Mesenchymal stem cell (in vitro differentiated cells and primary cell): ENCODE results near the gene CASQ2.

Experiments used
- DNase-seq: peaks from one replicate; pipeline ENCODE4 v3.0.0-alpha.2; 2013
- H2AFZ ChIP-seq: one replicate; pipeline ENCODE4 v1.6.1; 2013; ENCODE audit warnings: low read depth, mild to moderate bottlenecking, control low read depth, inconsistent platforms, low read length, moderate library complexity
- H2AK5ac ChIP-seq: 2 replicates; pipeline ENCODE4 v1.6.1; 2013; ENCODE audit warnings: low read length, moderate library complexity, mild to moderate bottlenecking, inconsistent platforms; ENCODE audit not compliant: severe bottlenecking
- H2BK120ac ChIP-seq: one replicate; pipeline ENCODE4 v1.6.1; 2013; ENCODE audit warnings: low read depth, mild to moderate bottlenecking, inconsistent platforms, low read length, moderate library complexity
- H2BK12ac ChIP-seq, 2 experiments: one replicate each; pipeline ENCODE4 v1.6.1; 2013; ENCODE audit warnings: inconsistent platforms in 2 of 2, low read length in 2 of 2, mild to moderate bottlenecking in 2 of 2, moderate library complexity in 2 of 2, control low read depth in 1 of 2
- H2BK15ac ChIP-seq: one replicate; pipeline ENCODE4 v1.6.1; 2013; ENCODE audit warnings: mild to moderate bottlenecking, low read depth, inconsistent platforms; ENCODE audit not compliant: poor library complexity, severe bottlenecking
- H2BK5ac ChIP-seq: 2 replicates; pipeline ENCODE4 v1.6.1; 2013; ENCODE audit warnings: low read depth, mild to moderate bottlenecking, low read length, control low read depth, inconsistent platforms; ENCODE audit not compliant: poor library complexity, severe bottlenecking
- H3K14ac ChIP-seq, 2 experiments: one replicate each; pipeline ENCODE4 v1.6.1; 2013; ENCODE audit warnings: inconsistent platforms in 2 of 2, low read length in 2 of 2, control low read depth in 1 of 2, mild to moderate bottlenecking in 1 of 2, moderate library complexity in 1 of 2
- H3K18ac ChIP-seq, 2 experiments: one replicate each; pipeline ENCODE4 v1.6.1; 2013; ENCODE audit warnings: inconsistent platforms in 2 of 2, low read length in 2 of 2, control low read depth in 1 of 2, low read depth in 1 of 2, mild to moderate bottlenecking in 1 of 2
- H3K23ac ChIP-seq, 2 experiments: one replicate each; pipeline ENCODE4 v1.6.1; 2013; ENCODE audit warnings: inconsistent platforms in 2 of 2, low read length in 2 of 2, mild to moderate bottlenecking in 2 of 2, moderate library complexity in 2 of 2, control low read depth in 1 of 2
- H3K27ac ChIP-seq: 2 replicates; pipeline ENCODE4 v1.5.1; 2013; ENCODE audit warnings: mild to moderate bottlenecking, moderate library complexity, low read length, control low read depth, inconsistent platforms; ENCODE audit not compliant: poor library complexity, severe bottlenecking
- H3K27me3 ChIP-seq, 2 experiments: 2 replicates each; pipeline versions ENCODE4 v1.6.1 to v1.7.0; 2013; ENCODE audit warnings: low read length in 2 of 2, mild to moderate bottlenecking in 2 of 2, moderate library complexity in 2 of 2, control low read depth in 1 of 2, inconsistent platforms in 1 of 2; ENCODE audit not compliant: control insufficient read depth in 1 of 2, insufficient read depth in 1 of 2
- H3K36me3 ChIP-seq, 2 experiments: 2 replicates each; pipeline versions ENCODE4 v1.6.1 to v1.7.0; 2013; ENCODE audit warnings: low read length in 2 of 2, control low read depth in 1 of 2, inconsistent platforms in 1 of 2, low read depth in 1 of 2, mild to moderate bottlenecking in 1 of 2; ENCODE audit not compliant: insufficient read depth in 2 of 2, control insufficient read depth in 1 of 2
- H3K4ac ChIP-seq, 2 experiments: one replicate each; pipeline ENCODE4 v1.6.1; 2013; ENCODE audit warnings: inconsistent platforms in 2 of 2, low read length in 2 of 2, mild to moderate bottlenecking in 2 of 2, moderate library complexity in 2 of 2, control low read depth in 1 of 2, low read depth in 1 of 2
- H3K4me1 ChIP-seq: 2 replicates; pipeline ENCODE4 v1.6.1; 2013; ENCODE audit warnings: low read depth, low read length, control low read depth; ENCODE audit not compliant: control insufficient read depth, insufficient read depth
- H3K4me2 ChIP-seq: 2 replicates; pipeline ENCODE4 v1.6.1; 2013; ENCODE audit warnings: low read length, mild to moderate bottlenecking, inconsistent platforms; ENCODE audit not compliant: poor library complexity, severe bottlenecking
- H3K4me3 ChIP-seq, 2 experiments: 2 replicates each; pipeline versions ENCODE4 v1.5.1 to v1.7.0; 2013; ENCODE audit warnings: low read length in 2 of 2, mild to moderate bottlenecking in 2 of 2, control low read depth in 1 of 2, low read depth in 1 of 2; ENCODE audit not compliant: insufficient read depth in 1 of 2
- H3K79me1 ChIP-seq: replicated peaks from 2 replicates; pipeline ENCODE4 v1.6.1; 2013; ENCODE audit warnings: mild to moderate bottlenecking, control low read depth, low read length, inconsistent platforms; ENCODE audit not compliant: poor library complexity, severe bottlenecking
- H3K9ac ChIP-seq: 2 replicates; pipeline ENCODE4 v1.7.0; 2013; ENCODE audit warnings: mild to moderate bottlenecking, low read length, moderate library complexity
- H3K9me3 ChIP-seq: 2 replicates; pipeline ENCODE4 v1.7.0; 2013; ENCODE audit warnings: mild to moderate bottlenecking, low read length; ENCODE audit not compliant: control insufficient read depth
- H4K8ac ChIP-seq: one replicate; pipeline ENCODE4 v1.6.1; 2013; ENCODE audit warnings: inconsistent platforms, mild to moderate bottlenecking, low read length, moderate library complexity
- H4K91ac ChIP-seq: one replicate; pipeline ENCODE4 v1.6.1; 2013; ENCODE audit warnings: mild to moderate bottlenecking, low read length, inconsistent platforms
- WGBS: methylation state at CpG from one replicate; pipeline ENCODE4 v1.1.7; 2013; ENCODE audit warnings: mixed read lengths; 5-methylcytosine and 5-hydroxymethylcytosine counted together

Gene CASQ2

GRCh38 chr1:115710859-115711624 lies 57.5 kb downstream of the CASQ2 start:
- WGBS = 76% methylated on average over 7 of the region's 9 CpGs
- H3K4me1 ChIP-seq = peaks cover 6% of the 10 kb centered on the region

GRCh38 chr1:115706587-115707425 lies 61.7 kb downstream of the CASQ2 start:
- Histone ChIP-seq H3K36me3 (no peaks in the 10 kb centered on the region), H3K4ac (no peak overlapping the region), H3K18ac (no peak overlapping the region), H4K91ac (no peak overlapping the region), H2AK5ac (no peak overlapping the region), H2BK120ac (no peak overlapping the region), H3K4me2 (no peak overlapping the region), H2AFZ (no peak overlapping the region), H3K4me3 (no peak overlapping the region), H2BK15ac (no peak overlapping the region), H3K27ac (no peak overlapping the region), H4K8ac (no peak overlapping the region), H3K9ac (peak overlapping the region; percentile 2), H2BK5ac (no peak overlapping the region), H3K9me3 (no peaks in the 10 kb centered on the region), H3K14ac (no peak overlapping the region), H3K4me1 (no peaks in the 10 kb centered on the region), H3K79me1 (no peaks in the 10 kb centered on the region), H2BK12ac (no peak overlapping the region), H3K23ac (no peak overlapping the region), H3K27me3 (peaks cover 18 to 39% of the 10 kb centered on the region in 2 experiments)
- peak; percentile 60 for DNase-seq
- WGBS = 61% methylated on average over 6 of the region's 8 CpGs

More at GRCh38 chr1:115710859-115711624, 57.5 kb downstream of the CASQ2 start:
- no peak overlapping the region for H3K4me2 ChIP-seq
- H3K18ac ChIP-seq = no peak overlapping the region
- no peaks in the 10 kb centered on the region for H3K36me3 ChIP-seq
- no peak overlapping the region for H3K9ac ChIP-seq
- peaks cover 18 to 59% of the 10 kb centered on the region in 2 experiments for H3K27me3 ChIP-seq
- H2BK15ac ChIP-seq = no peak overlapping the region
- H3K23ac ChIP-seq = no peak overlapping the region
- H3K14ac ChIP-seq = no peak overlapping the region
- H3K79me1 ChIP-seq = no peaks in the 10 kb centered on the region
- no peak overlapping the region for H4K8ac ChIP-seq
- no peak overlapping the region for H2AFZ ChIP-seq
- H2AK5ac ChIP-seq = no peak overlapping the region
- no peak overlapping the region for H3K4ac ChIP-seq
- H2BK5ac ChIP-seq = no peak overlapping the region
- DNase-seq = no peak
- H3K9me3 ChIP-seq = no peaks in the 10 kb centered on the region
- H3K4me3 ChIP-seq = no peak overlapping the region
- H4K91ac ChIP-seq = no peak overlapping the region
- H2BK120ac ChIP-seq = no peak overlapping the region
- H3K27ac ChIP-seq = no peak overlapping the region
- H2BK12ac ChIP-seq = no peak overlapping the region

- H3K4ac ChIP-seq = no peak overlapping the region
- H2BK120ac ChIP-seq = no peak overlapping the region
- WGBS = 92% methylated on average over 9 of the region's 9 CpGs
- no peak overlapping the region for H3K27ac ChIP-seq
- no peaks in the 10 kb centered on the region for H3K79me1 ChIP-seq
- H4K8ac ChIP-seq = no peak overlapping the region
- H3K9me3 ChIP-seq = no peaks in the 10 kb centered on the region
- no peak overlapping the region for H2BK12ac ChIP-seq
- no peak overlapping the region for H2AFZ ChIP-seq
- H3K27me3 ChIP-seq = peaks cover 16 to 35% of the 10 kb centered on the region in 2 experiments
- no peaks in the 10 kb centered on the region for H3K36me3 ChIP-seq
- H3K23ac ChIP-seq = no peak overlapping the region
- no peaks in the 10 kb centered on the region for H3K4me1 ChIP-seq
- H3K4me3 ChIP-seq = no peak overlapping the region
- no peak overlapping the region for H2BK15ac ChIP-seq
- no peak overlapping the region for H4K91ac ChIP-seq
- no peak overlapping the region for H3K18ac ChIP-seq
- no peak for DNase-seq
- no peak overlapping the region for H2AK5ac ChIP-seq
- H3K4me2 ChIP-seq = no peak overlapping the region
- H3K9ac ChIP-seq = peak overlapping the region; percentile 2
- H2BK5ac ChIP-seq = no peak overlapping the region
- no peak overlapping the region for H3K14ac ChIP-seq
Observed at GRCh38 chr1:115705963-115706362, 62.6 kb downstream of the CASQ2 start.
